NCI-H1436 (cell line): ENCODE data around the gene CCDC88A.
"Not testable (repeated sequence)": the region's sequence is repeated elsewhere in the genome, so short reads cannot be mapped to it uniquely, and the experiment has no call there.

Experiments
- DNase-seq: peaks from one replicate; lab custom pipeline; 2025; lab: John Stamatoyannopoulos, UW

Gene CCDC88A

GRCh38 chr2:55371376-55371775 is 48.3 kb downstream of the CCDC88A start:
- no peak for DNase-seq

- DNase-seq = no peak
Observed at GRCh38 chr2:55370208-55370607, 49.4 kb downstream of the CCDC88A start.

- no peak for DNase-seq
Observed at GRCh38 chr2:55365303-55365702, 54.4 kb downstream of the CCDC88A start.

- no peak for DNase-seq
Observed at GRCh38 chr2:55364189-55365055, 55.2 kb downstream of the CCDC88A start.

GRCh38 chr2:55363636-55364035 is 56.0 kb downstream of the CCDC88A start:
- no peak for DNase-seq

- no peak for DNase-seq
Observed at GRCh38 chr2:55361465-55362189, 58.0 kb downstream of the CCDC88A start.

- DNase-seq = no peak
Observed at GRCh38 chr2:55358451-55358850, 61.2 kb downstream of the CCDC88A start.

GRCh38 chr2:55357927-55358326 is 61.7 kb downstream of the CCDC88A start:
- DNase-seq = no peak

GRCh38 chr2:55357164-55357563 is 62.5 kb downstream of the CCDC88A start:
- no peak for DNase-seq

- DNase-seq = not testable (repeated sequence)
Observed at GRCh38 chr2:55356136-55356535, 63.5 kb downstream of the CCDC88A start.

- no peak for DNase-seq
Observed at GRCh38 chr2:55355451-55355850, 64.2 kb downstream of the CCDC88A start.

- no peak for DNase-seq
Observed at GRCh38 chr2:55351672-55352071, 68.0 kb downstream of the CCDC88A start.

GRCh38 chr2:55345064-55345463 is 74.6 kb downstream of the CCDC88A start:
- no peak for DNase-seq

GRCh38 chr2:55338268-55338667 is 81.4 kb downstream of the CCDC88A start:
- no peak for DNase-seq

- DNase-seq = no peak
Observed at GRCh38 chr2:55334728-55335127, 84.9 kb downstream of the CCDC88A start.

GRCh38 chr2:55330541-55331297 is 88.9 kb downstream of the CCDC88A start:
- DNase-seq = no peak

- no peak for DNase-seq
Observed at GRCh38 chr2:55327470-55328230, 92.0 kb downstream of the CCDC88A start.

GRCh38 chr2:55314985-55315384 is 104.7 kb downstream of the CCDC88A start:
- no peak for DNase-seq

GRCh38 chr2:55311444-55311870 is 108.2 kb downstream of the CCDC88A start:
- no peak for DNase-seq

GRCh38 chr2:55309446-55309845 is 110.2 kb downstream of the CCDC88A start:
- DNase-seq = no peak

- DNase-seq = no peak
Observed at GRCh38 chr2:55302241-55302640, 117.4 kb downstream of the CCDC88A start.

- DNase-seq = no peak
Observed at GRCh38 chr2:55301277-55301676, 118.4 kb downstream of the CCDC88A start.
